Liver (tissue), 3 donors: Measurements from ENCODE around the gene ANP32A.

Experiments used
- RAD21 ChIP-seq, 2 donors: IDR thresholded peaks; 2 replicates each; pipeline ENCODE4 v1.6.1; 2016; ENCODE audit warnings: antibody characterized with exemption in 2 of 2, mild to moderate bottlenecking in 2 of 2
- RXRA ChIP-seq, 2 donors: IDR thresholded peaks; 2 replicates each; pipeline ENCODE4 v1.6.1; 2017 to 2018; ENCODE audit warnings: antibody characterized with exemption in 2 of 2, mild to moderate bottlenecking in 1 of 2
- TAF1 ChIP-seq: conservative IDR thresholded peaks from 2 replicates; pipeline ENCODE4 v1.6.1; 2016; ENCODE audit warnings: antibody characterized with exemption, mild to moderate bottlenecking
- YY1 ChIP-seq: IDR thresholded peaks from 2 replicates; pipeline ENCODE4 v1.6.1; 2016; ENCODE audit warnings: antibody characterized with exemption, mild to moderate bottlenecking
- TF ChIP-seq, protein P1 (sequence below): fragments of 150-350 bp; IDR thresholded peaks from 2 replicates; pipeline ENCODE4 v1.5.1; 2017; ENCODE audit warnings: improper control_type of control experiment, low read depth, low read length; ENCODE audit not compliant: missing input control
- TF ChIP-seq, protein P2 (sequence below): IDR thresholded peaks from 2 replicates; pipeline ENCODE4 v1.6.1; 2016; ENCODE audit warnings: antibody characterized with exemption
- donor health status: healthy.
- donor health status: healthy.

DNA sequence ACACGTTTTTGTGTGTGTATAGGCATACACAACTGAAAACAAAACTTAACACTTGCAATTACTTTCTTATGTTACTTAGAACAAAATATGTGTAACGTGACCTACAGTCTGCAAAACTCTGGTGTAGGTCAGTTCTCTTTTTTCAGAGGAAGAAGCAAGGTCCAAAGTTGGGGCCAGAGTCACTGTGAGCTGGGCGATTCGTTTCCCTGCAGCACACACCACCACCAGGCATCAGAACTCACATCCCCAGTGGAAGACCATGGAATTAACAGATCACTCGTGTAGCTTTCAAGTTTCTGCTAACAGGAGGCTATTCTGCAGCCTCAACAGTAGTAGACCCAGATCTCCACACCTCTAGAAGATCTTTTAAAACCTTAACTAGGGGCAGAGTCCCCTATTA is 25.8 kb downstream of the ANP32A start:
- TF ChIP-seq RAD21 (IDR thresholded peaks at IDR 0.05): peak in 1 of 2 donors; percentile 37
- TF ChIP-seq TAF1: no peak
- TF ChIP-seq, protein P1, sequence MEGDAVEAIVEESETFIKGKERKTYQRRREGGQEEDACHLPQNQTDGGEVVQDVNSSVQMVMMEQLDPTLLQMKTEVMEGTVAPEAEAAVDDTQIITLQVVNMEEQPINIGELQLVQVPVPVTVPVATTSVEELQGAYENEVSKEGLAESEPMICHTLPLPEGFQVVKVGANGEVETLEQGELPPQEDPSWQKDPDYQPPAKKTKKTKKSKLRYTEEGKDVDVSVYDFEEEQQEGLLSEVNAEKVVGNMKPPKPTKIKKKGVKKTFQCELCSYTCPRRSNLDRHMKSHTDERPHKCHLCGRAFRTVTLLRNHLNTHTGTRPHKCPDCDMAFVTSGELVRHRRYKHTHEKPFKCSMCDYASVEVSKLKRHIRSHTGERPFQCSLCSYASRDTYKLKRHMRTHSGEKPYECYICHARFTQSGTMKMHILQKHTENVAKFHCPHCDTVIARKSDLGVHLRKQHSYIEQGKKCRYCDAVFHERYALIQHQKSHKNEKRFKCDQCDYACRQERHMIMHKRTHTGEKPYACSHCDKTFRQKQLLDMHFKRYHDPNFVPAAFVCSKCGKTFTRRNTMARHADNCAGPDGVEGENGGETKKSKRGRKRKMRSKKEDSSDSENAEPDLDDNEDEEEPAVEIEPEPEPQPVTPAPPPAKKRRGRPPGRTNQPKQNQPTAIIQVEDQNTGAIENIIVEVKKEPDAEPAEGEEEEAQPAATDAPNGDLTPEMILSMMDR: peak; percentile 9
- no peak for TF ChIP-seq YY1
- TF ChIP-seq, protein P2, sequence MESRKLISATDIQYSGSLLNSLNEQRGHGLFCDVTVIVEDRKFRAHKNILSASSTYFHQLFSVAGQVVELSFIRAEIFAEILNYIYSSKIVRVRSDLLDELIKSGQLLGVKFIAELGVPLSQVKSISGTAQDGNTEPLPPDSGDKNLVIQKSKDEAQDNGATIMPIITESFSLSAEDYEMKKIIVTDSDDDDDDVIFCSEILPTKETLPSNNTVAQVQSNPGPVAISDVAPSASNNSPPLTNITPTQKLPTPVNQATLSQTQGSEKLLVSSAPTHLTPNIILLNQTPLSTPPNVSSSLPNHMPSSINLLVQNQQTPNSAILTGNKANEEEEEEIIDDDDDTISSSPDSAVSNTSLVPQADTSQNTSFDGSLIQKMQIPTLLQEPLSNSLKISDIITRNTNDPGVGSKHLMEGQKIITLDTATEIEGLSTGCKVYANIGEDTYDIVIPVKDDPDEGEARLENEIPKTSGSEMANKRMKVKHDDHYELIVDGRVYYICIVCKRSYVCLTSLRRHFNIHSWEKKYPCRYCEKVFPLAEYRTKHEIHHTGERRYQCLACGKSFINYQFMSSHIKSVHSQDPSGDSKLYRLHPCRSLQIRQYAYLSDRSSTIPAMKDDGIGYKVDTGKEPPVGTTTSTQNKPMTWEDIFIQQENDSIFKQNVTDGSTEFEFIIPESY: no peak
- TF ChIP-seq RXRA (IDR thresholded peaks at IDR 0.05): peak in 1 of 2 donors; percentile 43
